SK-N-SH treated with all-trans-retinoic acid at 6 μM for 48 hours (cell line): ENCODE measurements around the gene ADGRF4.

Experiments used
- ATAC-seq: fragments of 200-7000 bp; cut with Tn5 transposase; 3 replicates; pipeline ENCODE4 v1.9.1; 2020; ENCODE audit warnings: mild to moderate bottlenecking, moderate library complexity
- ARNTL ChIP-seq: fragments of 450-650 bp; formaldehyde crosslinking; IDR thresholded peaks from 2 replicates; pipeline ENCODE4 v1.5.0; 2020; ENCODE audit warnings: low read depth, mild to moderate bottlenecking, moderate library complexity, borderline replicate concordance
- CREB5 ChIP-seq: fragments of 250-450 bp; sonication (Bioruptor Pico); IDR thresholded peaks from 2 replicates; pipeline ENCODE4 v1.5.1; 2020; ENCODE audit warnings: low read depth, mild to moderate bottlenecking, moderate library complexity
- CSDC2 ChIP-seq: fragments of 250-450 bp; sonication (Bioruptor Pico); IDR thresholded peaks from 2 replicates; pipeline ENCODE4 v1.5.0; 2020; ENCODE audit warnings: mild to moderate bottlenecking, moderate library complexity
- ESRRG ChIP-seq: fragments of 250-450 bp; sonication (Bioruptor Pico); IDR thresholded peaks from 2 replicates; pipeline ENCODE4 v1.6.1; 2021; ENCODE audit warnings: mild to moderate bottlenecking
- GLIS3 ChIP-seq: fragments of 250-450 bp; sonication (Bioruptor Pico); IDR thresholded peaks from 2 replicates; pipeline ENCODE4 v1.5.0; 2020; ENCODE audit warnings: mild to moderate bottlenecking, moderate library complexity
- ISL1 ChIP-seq: fragments of 250-450 bp; sonication (Bioruptor Pico); IDR thresholded peaks from 2 replicates; pipeline ENCODE4 v2.1.2; 2022; ENCODE audit warnings: mild to moderate bottlenecking, moderate library complexity
- OSR1 ChIP-seq: fragments of 250-450 bp; sonication (Bioruptor Pico); IDR thresholded peaks from 2 replicates; pipeline ENCODE4 v1.8.0; 2022; ENCODE audit warnings: moderate library complexity, mild to moderate bottlenecking, inconsistent platforms
- PATZ1 ChIP-seq: fragments of 250-450 bp; sonication (Bioruptor Pico); IDR thresholded peaks from 2 replicates; pipeline ENCODE4 v1.8.0; 2020; ENCODE audit warnings: mild to moderate bottlenecking, moderate library complexity, borderline replicate concordance
- POU6F1 ChIP-seq: fragments of 250-450 bp; sonication (Bioruptor Pico); IDR thresholded peaks from 2 replicates; pipeline ENCODE4 v1.8.0; 2021; ENCODE audit warnings: low read depth, mild to moderate bottlenecking, moderate library complexity, borderline replicate concordance
- PPARA ChIP-seq: fragments of 250-450 bp; sonication (Bioruptor Pico); IDR thresholded peaks from 2 replicates; pipeline ENCODE4 v1.5.0; 2020; ENCODE audit warnings: mild to moderate bottlenecking, borderline replicate concordance
- RARB ChIP-seq: fragments of 250-450 bp; sonication (Bioruptor Pico); IDR thresholded peaks from 2 replicates; pipeline ENCODE4 v1.8.0; 2021; ENCODE audit warnings: mild to moderate bottlenecking, moderate library complexity
- SNAI2 ChIP-seq: fragments of 250-450 bp; sonication (Bioruptor Pico); IDR thresholded peaks from 2 replicates; pipeline ENCODE4 v1.5.0; 2020; ENCODE audit warnings: mild to moderate bottlenecking, moderate library complexity
- TCF4 ChIP-seq: fragments of 250-450 bp; sonication (Bioruptor Pico); IDR thresholded peaks from 2 replicates; pipeline ENCODE4 v1.8.0; 2021; ENCODE audit warnings: mild to moderate bottlenecking, moderate library complexity, borderline replicate concordance
- TOX ChIP-seq: fragments of 250-450 bp; sonication (Bioruptor Pico); IDR thresholded peaks from 2 replicates; pipeline ENCODE4 v1.8.0; 2021; ENCODE audit warnings: mild to moderate bottlenecking, moderate library complexity, borderline replicate concordance
- TSHZ2 ChIP-seq: fragments of 250-450 bp; sonication (Bioruptor Pico); IDR thresholded peaks from 2 replicates; pipeline ENCODE4 v1.5.0; 2020; ENCODE audit warnings: mild to moderate bottlenecking, moderate library complexity
- ZC3H10 ChIP-seq: fragments of 250-450 bp; sonication (Bioruptor Pico); IDR thresholded peaks from 2 replicates; pipeline ENCODE4 v1.5.1; 2021; ENCODE audit warnings: mild to moderate bottlenecking, moderate library complexity
- ZFP3 ChIP-seq: fragments of 250-450 bp; sonication (Bioruptor Pico); IDR thresholded peaks from 2 replicates; pipeline ENCODE4 v1.5.0; 2020; ENCODE audit warnings: mild to moderate bottlenecking, moderate library complexity
- ZFP30 ChIP-seq: fragments of 450-650 bp; formaldehyde crosslinking; IDR thresholded peaks from 2 replicates; pipeline ENCODE4 v1.5.0; 2022; ENCODE audit warnings: mild to moderate bottlenecking, moderate library complexity
- ZNF70 ChIP-seq: fragments of 450-650 bp; formaldehyde crosslinking; IDR thresholded peaks from 2 replicates; pipeline ENCODE4 v1.5.0; 2020; ENCODE audit warnings: mild to moderate bottlenecking, moderate library complexity
- ZNF8 ChIP-seq: fragments of 450-650 bp; formaldehyde crosslinking; IDR thresholded peaks from 2 replicates; pipeline ENCODE4 v1.5.0; 2020; ENCODE audit warnings: mild to moderate bottlenecking, moderate library complexity

ADGRF4 gene

GRCh38 chr6:47663462-47664216, 34.7 kb upstream of the ADGRF4 start:
- ATAC-seq: no peak
- TF ChIP-seq CSDC2 (CRISPR knock-in tag) (no peak), CREB5 (CRISPR knock-in tag) (no peak), ZC3H10 (CRISPR knock-in tag) (no peak), ZFP3 (CRISPR knock-in tag) (no peak), ESRRG (CRISPR knock-in tag) (no peak), ISL1 (CRISPR knock-in tag) (no peak), TSHZ2 (CRISPR knock-in tag) (no peak)

- no peak for TF ChIP-seq PPARA
- no peak for TF ChIP-seq ZFP3 (CRISPR knock-in tag)
- TF ChIP-seq ZNF70 (CRISPR knock-in tag): no peak
- TF ChIP-seq TCF4 (CRISPR knock-in tag): no peak
- TF ChIP-seq ZC3H10 (CRISPR knock-in tag): no peak
- TF ChIP-seq ISL1 (CRISPR knock-in tag): no peak
- no peak for TF ChIP-seq PATZ1
- no peak for TF ChIP-seq CREB5 (CRISPR knock-in tag)
- TF ChIP-seq ARNTL: no peak
- no peak for TF ChIP-seq ZFP30
- no peak for TF ChIP-seq RARB (CRISPR knock-in tag)
- TF ChIP-seq POU6F1 (CRISPR knock-in tag): no peak
- TF ChIP-seq ZNF8 (CRISPR knock-in tag): no peak
- TF ChIP-seq OSR1 (CRISPR knock-in tag): no peak
- no peak for TF ChIP-seq TOX (CRISPR knock-in tag)
- no peak for ATAC-seq
These were observed 33.3 kb upstream of the ADGRF4 start for GRCh38 chr6:47665112-47665511.

- no peak for ATAC-seq
- TF ChIP-seq TCF4 (CRISPR knock-in tag) (no peak), RARB (CRISPR knock-in tag) (no peak), CREB5 (CRISPR knock-in tag) (no peak), POU6F1 (CRISPR knock-in tag) (no peak), TSHZ2 (CRISPR knock-in tag) (no peak), ZFP30 (no peak), ESRRG (CRISPR knock-in tag) (no peak), GLIS3 (CRISPR knock-in tag) (no peak), SNAI2 (CRISPR knock-in tag) (no peak), OSR1 (CRISPR knock-in tag) (no peak), ZNF8 (CRISPR knock-in tag) (no peak)
These were observed 28.5 kb upstream of the ADGRF4 start for GRCh38 chr6:47669684-47670513.
